Measurements from ENCODE around the gene UNC93A. TPM values are rescaled to one million over a fixed set of nuclear protein-coding genes. Genes with fewer than 3 reads are reported as not detected.

UNC93A gene
- total RNA-seq, 2 experiments from 2014 or later = not detected

- Mint-ChIP-seq H3K36me3 (ENCODE audit: low read depth) (no peaks in the 10 kb centered on the region), H3K27ac (no peak overlapping the region), H3K4me3 (no peak overlapping the region), H3K27me3 (peaks cover 3% of the 10 kb centered on the region), H3K9me3 (no peaks in the 10 kb centered on the region), H3K4me1 (ENCODE audit: low read depth) (no peaks in the 10 kb centered on the region)
- DNase-seq = no peak
- CTCF ChIA-PET = interaction anchor here (0.8 to 1.6 kb wide), 3 partner anchors 9 to 139 kb away, joined by 3 to 4 read pairs (median 3); no protein-coding TSS in a partner anchor
- TF ChIP-seq CTCF (IDR thresholded peaks at IDR 0.05) = no peak
- ATAC-seq = no peak
- POLR2A ChIA-PET = no interaction called here
- intact Hi-C loops (cut with micrococcal nuclease) = no loop called here
These were observed 8.7 kb downstream of the UNC93A start for GRCh38 chr6:167299641-167300308.

GRCh38 chr6:167300902-167301777, 10.0 kb downstream of the UNC93A start:
- Mint-ChIP-seq H3K9me3 (no peaks in the 10 kb centered on the region), H3K27ac (no peak overlapping the region), H3K27me3 (peaks cover 3% of the 10 kb centered on the region), H3K4me1 (ENCODE audit: low read depth) (no peaks in the 10 kb centered on the region), H3K4me3 (no peak overlapping the region), H3K36me3 (ENCODE audit: low read depth) (no peaks in the 10 kb centered on the region)
- POLR2A ChIA-PET = no interaction called here
- DNase-seq = no peak
- intact Hi-C loops (cut with micrococcal nuclease) = no loop called here
- TF ChIP-seq CTCF (IDR thresholded peaks at IDR 0.05) = no peak
- CTCF ChIA-PET = interaction anchor here (1.6 kb wide), 1 partner anchor 11 kb away, joined by 4 read pairs; no protein-coding TSS in a partner anchor
- ATAC-seq = no peak

GRCh38 chr6:167302074-167302473, 11.0 kb downstream of the UNC93A start:
- TF ChIP-seq CTCF (IDR thresholded peaks at IDR 0.05) = no peak
- no peaks in the 10 kb centered on the region for H3K9me3 Mint-ChIP-seq
- H3K27me3 Mint-ChIP-seq = peaks cover 3% of the 10 kb centered on the region
- ATAC-seq (no peak), DNase-seq (no peak)
- ChIA-PET POLR2A (no interaction called here), CTCF (no interaction called here)
- intact Hi-C loops (cut with micrococcal nuclease) = no loop called here
- no peaks in the 10 kb centered on the region for H3K4me1 Mint-ChIP-seq (ENCODE audit: low read depth)
- no peak overlapping the region for H3K4me3 Mint-ChIP-seq
- no peak overlapping the region for H3K27ac Mint-ChIP-seq
- no peaks in the 10 kb centered on the region for H3K36me3 Mint-ChIP-seq (ENCODE audit: low read depth)

GRCh38 chr6:167302796-167303195, 11.7 kb downstream of the UNC93A start:
- no peak for TF ChIP-seq CTCF (IDR thresholded peaks at IDR 0.05)
- peaks cover under 1% of the 10 kb centered on the region for H3K27me3 Mint-ChIP-seq
- H3K27ac Mint-ChIP-seq = no peak overlapping the region
- DNase-seq = no peak
- H3K9me3 Mint-ChIP-seq = no peaks in the 10 kb centered on the region
- ChIA-PET POLR2A (no interaction called here), CTCF (no interaction called here)
- H3K36me3 Mint-ChIP-seq (ENCODE audit: low read depth) = no peaks in the 10 kb centered on the region
- no peak overlapping the region for H3K4me3 Mint-ChIP-seq
- intact Hi-C loops (cut with micrococcal nuclease) = no loop called here
- ATAC-seq = no peak
- H3K4me1 Mint-ChIP-seq (ENCODE audit: low read depth) = no peaks in the 10 kb centered on the region
